ENCODE measurements around the gene CDKN2AIPNL. TPM values are rescaled to one million over a fixed set of nuclear protein-coding genes. Genes with fewer than 3 reads are reported as not detected.
A peak's percentile ranks its signal among the peaks of the same experiment; 100 is the strongest.

Gene CDKN2AIPNL
- total RNA-seq, 8 experiments from 2014 or later: 30.6 to 67.3 (median 44.6) TPM

- 40 to 100% (median 100%) methylated on average over 1 of the region's 2 CpGs; no CpG with 5 or more reads in 5 of the 10 experiments for WGBS, 10 experiments
- Histone ChIP-seq H3K4me3 (no peak overlapping the region), H3K4me1 (replicated peaks in 1 of 2) (no peaks in the 10 kb centered on the region), H3K27ac (no peak overlapping the region)
- in situ Hi-C loops (cut with MboI; ENCODE audit: low pct_unique_long_range_greater_than_20kb in 2 of 9, low sequenced_read_pairs in 9 of 9, unreplicated experiment in 9 of 9): no loop called here
- no peak for ATAC-seq (replicated peaks in 6 of 8)
Measured at GRCh38 chr5:134449167-134449566, 37.5 kb upstream of the CDKN2AIPNL start.

GRCh38 chr5:134447815-134448520 lies 36.3 kb upstream of the CDKN2AIPNL start:
- peak in 1 of 8 experiments; percentile 74 for ATAC-seq (replicated peaks in 6 of 8)
- Histone ChIP-seq H3K4me1 (replicated peaks in 1 of 2) (no peaks in the 10 kb centered on the region), H3K4me3 (no peak overlapping the region), H3K27ac (no peak overlapping the region)
- 53 to 100% (median 88%) methylated on average over 2 to 7 of the region's 7 CpGs; no CpG with 5 or more reads in 2 of the 10 experiments for WGBS, 10 experiments
- in situ Hi-C loops (cut with MboI; ENCODE audit: low pct_unique_long_range_greater_than_20kb in 2 of 9, low sequenced_read_pairs in 9 of 9, unreplicated experiment in 9 of 9): no loop called here

- in situ Hi-C loops (cut with MboI; ENCODE audit: low pct_unique_long_range_greater_than_20kb in 2 of 9, low sequenced_read_pairs in 9 of 9, unreplicated experiment in 9 of 9): no loop called here
- no peak overlapping the region for H3K27ac ChIP-seq
- H3K4me1 ChIP-seq (replicated peaks in 1 of 2): no peaks in the 10 kb centered on the region
- peak in 7 of 8 experiments; percentile 34 to 96 (median 91) for ATAC-seq (replicated peaks in 6 of 8)
- 20 to 58% (median 34%) methylated on average over 1 to 2 of the region's 2 CpGs; no CpG with 5 or more reads in 4 of the 10 experiments for WGBS, 10 experiments
- no peak overlapping the region for H3K4me3 ChIP-seq
Measured at GRCh38 chr5:134446938-134447337, 35.3 kb upstream of the CDKN2AIPNL start.

- 72 to 92% (median 84%) methylated on average over 1 to 6 of the region's 8 CpGs; no CpG with 5 or more reads in 3 of the 10 experiments for WGBS, 10 experiments
- in situ Hi-C loops (cut with MboI; ENCODE audit: low pct_unique_long_range_greater_than_20kb in 2 of 9, low sequenced_read_pairs in 9 of 9, unreplicated experiment in 9 of 9): no loop called here
- no peak overlapping the region for H3K4me3 ChIP-seq
- H3K27ac ChIP-seq: no peak overlapping the region
- peak in 3 of 8 experiments; percentile 18 to 40 (median 26) for ATAC-seq (replicated peaks in 6 of 8)
- no peaks in the 10 kb centered on the region for H3K4me1 ChIP-seq (replicated peaks in 1 of 2)
Measured at GRCh38 chr5:134445856-134446818, 34.5 kb upstream of the CDKN2AIPNL start.

- Histone ChIP-seq H3K4me1 (replicated peaks in 1 of 2) (no peaks in the 10 kb centered on the region), H3K4me3 (no peak overlapping the region), H3K27ac (no peak overlapping the region)
- ATAC-seq (replicated peaks in 6 of 8): no peak
- 50 to 100% (median 74%) methylated on average over 1 to 4 of the region's 5 CpGs; no CpG with 5 or more reads in 2 of the 10 experiments for WGBS, 10 experiments
- in situ Hi-C loops (cut with MboI; ENCODE audit: low pct_unique_long_range_greater_than_20kb in 2 of 9, low sequenced_read_pairs in 9 of 9, unreplicated experiment in 9 of 9): no loop called here
Measured at GRCh38 chr5:134444941-134445471, 33.3 kb upstream of the CDKN2AIPNL start.

GRCh38 chr5:134440201-134440755 lies 28.6 kb upstream of the CDKN2AIPNL start:
- Histone ChIP-seq H3K4me1 (replicated peaks in 1 of 2) (peaks cover 8 to 10% of the 10 kb centered on the region in 2 donors), H3K4me3 (no peak overlapping the region), H3K27ac (no peak overlapping the region)
- ATAC-seq (replicated peaks in 6 of 8): peak in 3 of 8 experiments; percentile 10 to 65 (median 15)
- in situ Hi-C loops (cut with MboI; ENCODE audit: low pct_unique_long_range_greater_than_20kb in 2 of 9, low sequenced_read_pairs in 9 of 9, unreplicated experiment in 9 of 9): no loop called here
- WGBS, 10 experiments: 0 to 56% (median 15%) methylated on average over 1 to 3 of the region's 3 CpGs; no CpG with 5 or more reads in 1 of the 10 experiments

- Histone ChIP-seq H3K4me3 (no peak overlapping the region), H3K4me1 (replicated peaks in 1 of 2) (peaks cover 8 to 10% of the 10 kb centered on the region in 2 donors), H3K27ac (no peak overlapping the region)
- WGBS, 10 experiments: 0 to 100% (median 49%) methylated on average over 1 to 5 of the region's 7 CpGs; no CpG with 5 or more reads in 4 of the 10 experiments
- in situ Hi-C loops (cut with MboI; ENCODE audit: low pct_unique_long_range_greater_than_20kb in 2 of 9, low sequenced_read_pairs in 9 of 9, unreplicated experiment in 9 of 9): no loop called here
- ATAC-seq (replicated peaks in 6 of 8): peak in 3 of 8 experiments; percentile 13 to 51 (median 49)
Measured at GRCh38 chr5:134439210-134439654, 27.6 kb upstream of the CDKN2AIPNL start.

- H3K4me1 ChIP-seq (replicated peaks in 1 of 2): peaks cover 8 to 10% of the 10 kb centered on the region in 2 donors
- 94 to 100% (median 100%) methylated on average over 1 to 6 of the region's 7 CpGs; no CpG with 5 or more reads in 4 of the 10 experiments for WGBS, 10 experiments
- H3K4me3 ChIP-seq: no peak overlapping the region
- no peak overlapping the region for H3K27ac ChIP-seq
- in situ Hi-C loops (cut with MboI; ENCODE audit: low pct_unique_long_range_greater_than_20kb in 2 of 9, low sequenced_read_pairs in 9 of 9, unreplicated experiment in 9 of 9): no loop called here
- ATAC-seq (replicated peaks in 6 of 8): no peak
Measured at GRCh38 chr5:134438721-134439123, 27.0 kb upstream of the CDKN2AIPNL start.

GRCh38 chr5:134437847-134438581 lies 26.3 kb upstream of the CDKN2AIPNL start:
- ATAC-seq (replicated peaks in 6 of 8): peak in 1 of 8 experiments; percentile 3
- H3K4me1 ChIP-seq (replicated peaks in 1 of 2): peaks cover 8 to 10% of the 10 kb centered on the region in 2 donors
- 0 to 75% (median 40%) methylated on average over 1 to 3 of the region's 7 CpGs; no CpG with 5 or more reads in 3 of the 10 experiments for WGBS, 10 experiments
- no peak overlapping the region for H3K27ac ChIP-seq
- H3K4me3 ChIP-seq: no peak overlapping the region
- in situ Hi-C loops (cut with MboI; ENCODE audit: low pct_unique_long_range_greater_than_20kb in 2 of 9, low sequenced_read_pairs in 9 of 9, unreplicated experiment in 9 of 9): no loop called here

GRCh38 chr5:134437340-134437846 lies 25.7 kb upstream of the CDKN2AIPNL start:
- ATAC-seq (replicated peaks in 6 of 8): no peak
- in situ Hi-C loops (cut with MboI; ENCODE audit: low pct_unique_long_range_greater_than_20kb in 2 of 9, low sequenced_read_pairs in 9 of 9, unreplicated experiment in 9 of 9): no loop called here
- WGBS, 10 experiments: 20 to 100% (median 87%) methylated on average over 1 to 2 of the region's 4 CpGs; no CpG with 5 or more reads in 4 of the 10 experiments
- peak overlapping the region in 1 of 2 donors; percentile 69 for H3K27ac ChIP-seq
- peaks cover 8 to 10% of the 10 kb centered on the region in 2 donors for H3K4me1 ChIP-seq (replicated peaks in 1 of 2)
- no peak overlapping the region for H3K4me3 ChIP-seq

GRCh38 chr5:134436523-134437339 lies 25.1 kb upstream of the CDKN2AIPNL start:
- Histone ChIP-seq H3K4me1 (replicated peaks in 1 of 2) (peaks cover 8 to 10% of the 10 kb centered on the region in 2 donors), H3K4me3 (peak overlapping the region in 1 of 5 donors; percentile 6), H3K27ac (peak overlapping the region; percentile 35 to 69)
- ATAC-seq (replicated peaks in 6 of 8): peak; percentile 34 to 97 (median 94)
- in situ Hi-C loops (cut with MboI; ENCODE audit: low pct_unique_long_range_greater_than_20kb in 2 of 9, low sequenced_read_pairs in 9 of 9, unreplicated experiment in 9 of 9): no loop called here
- WGBS, 10 experiments: 7 to 85% (median 51%) methylated on average over 1 to 8 of the region's 20 CpGs; no CpG with 5 or more reads in 2 of the 10 experiments
